Neutrophil (primary cell): ENCODE results near the gene ZSWIM7.

Experiments used
- H3K27ac ChIP-seq: fragments of 200-600 bp; sonication (generic); 2 replicates; pipeline ENCODE4 v1.5.1; 2016; ENCODE audit warnings: mild to moderate bottlenecking, moderate library complexity
- H3K27me3 ChIP-seq: fragments of 200-600 bp; sonication (generic); 2 replicates; pipeline ENCODE4 v1.6.0; 2016; ENCODE audit warnings: mild to moderate bottlenecking
- H3K36me3 ChIP-seq: fragments of 200-600 bp; sonication (generic); 2 replicates; pipeline ENCODE4 v1.5.1; 2017
- H3K4me1 ChIP-seq, 2 experiments: fragments of 200-600 bp in 1 of 2; sonication (generic) in 1 of 2; 1 replicate in 1 of 2; 2 replicates in 1 of 2; pipeline versions ENCODE4 v1.5.1 to v1.6.1; 2013 to 2016; ENCODE audit warnings: low read depth in 1 of 2, low read length in 1 of 2, mild to moderate bottlenecking in 1 of 2, moderate library complexity in 1 of 2; ENCODE audit not compliant: control insufficient read depth in 1 of 2, insufficient read depth in 1 of 2
- H3K4me3 ChIP-seq, 2 experiments: fragments of 200-600 bp in 1 of 2; sonication (generic) in 1 of 2; 1 replicate in 1 of 2; 2 replicates in 1 of 2; pipeline ENCODE4 v1.5.1; 2013 to 2016; ENCODE audit warnings: low read depth in 1 of 2, low read length in 1 of 2, mild to moderate bottlenecking in 1 of 2, moderate library complexity in 1 of 2
- H3K9me3 ChIP-seq: fragments of 200-600 bp; sonication (generic); 2 replicates; pipeline ENCODE4 v1.5.1; 2016
- TF ChIP-seq, protein P1 (sequence below): fragments of 200-600 bp; sonication (generic); IDR thresholded peaks from 2 replicates; pipeline ENCODE4 v1.5.1; 2016; ENCODE audit warnings: antibody characterized with exemption

Gene ZSWIM7, protein sequence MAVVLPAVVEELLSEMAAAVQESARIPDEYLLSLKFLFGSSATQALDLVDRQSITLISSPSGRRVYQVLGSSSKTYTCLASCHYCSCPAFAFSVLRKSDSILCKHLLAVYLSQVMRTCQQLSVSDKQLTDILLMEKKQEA

DNA sequence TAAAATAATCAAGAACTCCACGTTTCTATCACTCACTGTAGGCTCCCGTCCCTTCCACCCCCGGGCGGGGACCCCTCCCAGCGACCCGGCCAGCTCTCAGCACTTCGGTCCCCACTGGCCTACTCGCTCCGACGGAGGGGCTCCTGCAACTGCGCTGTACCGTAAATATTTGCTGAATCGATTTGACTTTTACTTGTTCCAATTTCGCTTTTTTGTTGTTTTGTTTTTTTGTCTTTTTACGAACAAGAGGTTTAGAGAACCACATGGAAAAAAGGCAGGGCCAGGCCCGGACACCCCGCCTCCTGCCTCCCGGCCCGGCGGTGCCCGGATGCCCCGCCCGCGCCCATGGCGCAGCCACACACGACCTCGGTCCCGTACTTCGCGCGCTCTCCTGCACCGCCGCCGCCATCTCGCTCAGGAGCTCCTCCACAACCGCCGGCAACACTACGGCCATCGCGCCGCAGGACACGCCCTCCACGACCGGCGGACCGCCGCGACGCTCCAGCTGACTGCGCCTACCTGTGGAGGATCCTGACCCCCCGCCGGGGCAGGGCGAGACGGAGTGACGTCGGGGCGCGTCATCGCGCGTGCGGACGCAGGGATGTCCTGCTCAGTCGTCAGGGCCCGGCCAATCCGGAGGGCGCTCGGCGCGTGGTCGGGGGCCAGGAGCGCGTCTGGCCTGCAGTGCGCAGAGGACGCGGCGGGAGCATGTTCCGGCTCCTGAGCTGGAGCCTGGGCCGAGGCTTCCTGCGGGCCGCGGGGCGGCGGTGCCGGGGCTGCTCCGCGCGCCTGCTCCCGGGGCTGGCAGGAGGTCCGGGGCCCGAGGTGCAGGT lies at the start of gene ZSWIM7, which contains the start of gene TTC19:
TSS of gene ZSWIM7 (minus strand) at position 564 of the 833 bp plus-strand sequence. CDS start at position 454, 110 bp downstream.
TSS of gene TTC19 (plus strand) at position 684 of the 833 bp plus-strand sequence. CDS start at position 709, 25 bp downstream.
- TF ChIP-seq, protein P1, sequence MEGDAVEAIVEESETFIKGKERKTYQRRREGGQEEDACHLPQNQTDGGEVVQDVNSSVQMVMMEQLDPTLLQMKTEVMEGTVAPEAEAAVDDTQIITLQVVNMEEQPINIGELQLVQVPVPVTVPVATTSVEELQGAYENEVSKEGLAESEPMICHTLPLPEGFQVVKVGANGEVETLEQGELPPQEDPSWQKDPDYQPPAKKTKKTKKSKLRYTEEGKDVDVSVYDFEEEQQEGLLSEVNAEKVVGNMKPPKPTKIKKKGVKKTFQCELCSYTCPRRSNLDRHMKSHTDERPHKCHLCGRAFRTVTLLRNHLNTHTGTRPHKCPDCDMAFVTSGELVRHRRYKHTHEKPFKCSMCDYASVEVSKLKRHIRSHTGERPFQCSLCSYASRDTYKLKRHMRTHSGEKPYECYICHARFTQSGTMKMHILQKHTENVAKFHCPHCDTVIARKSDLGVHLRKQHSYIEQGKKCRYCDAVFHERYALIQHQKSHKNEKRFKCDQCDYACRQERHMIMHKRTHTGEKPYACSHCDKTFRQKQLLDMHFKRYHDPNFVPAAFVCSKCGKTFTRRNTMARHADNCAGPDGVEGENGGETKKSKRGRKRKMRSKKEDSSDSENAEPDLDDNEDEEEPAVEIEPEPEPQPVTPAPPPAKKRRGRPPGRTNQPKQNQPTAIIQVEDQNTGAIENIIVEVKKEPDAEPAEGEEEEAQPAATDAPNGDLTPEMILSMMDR = peak; percentile 26
- peaks cover 27 to 30% of the 10 kb centered on the region in 2 experiments for H3K4me1 ChIP-seq
- H3K4me3 ChIP-seq = peak within 1 kb of the TSS; percentile 85 to 92
- peaks cover 15% of the 10 kb centered on the region for H3K36me3 ChIP-seq
- peak within 1 kb of the TSS; percentile 96 for H3K27ac ChIP-seq
- H3K9me3 ChIP-seq = no peaks in the 10 kb centered on the region
- H3K27me3 ChIP-seq = no peaks in the 10 kb centered on the region

DNA sequence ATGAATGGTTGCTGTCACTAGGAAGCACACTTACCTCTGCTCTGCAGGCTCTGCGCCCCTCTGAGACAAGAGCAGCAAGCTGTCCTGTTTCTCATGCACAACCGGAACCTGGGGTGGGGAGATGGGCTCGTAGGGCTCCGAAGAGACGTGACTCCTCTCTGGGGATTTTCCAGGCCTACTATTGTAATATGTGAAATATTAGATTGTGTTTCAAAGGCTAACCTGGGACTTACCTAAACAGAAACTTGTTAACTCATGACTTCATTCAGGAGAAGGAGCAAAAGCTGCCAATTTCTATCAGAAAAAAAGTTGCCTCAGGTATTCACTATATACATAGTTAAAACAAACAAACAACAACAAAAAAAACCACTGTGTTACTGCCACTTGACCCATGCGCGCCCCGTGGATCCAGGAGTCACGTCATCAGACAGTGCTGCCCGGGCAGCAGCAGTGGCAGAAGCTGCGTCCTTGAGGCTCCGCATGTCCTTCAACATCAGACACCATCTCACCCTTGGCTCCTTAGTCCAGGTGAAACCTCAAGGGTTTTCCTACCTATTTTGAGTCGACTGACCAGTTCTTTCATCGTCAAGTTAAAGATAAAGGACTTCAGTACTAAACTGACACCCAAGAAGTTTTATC lies 49.4 kb upstream of the ZSWIM7 start:
- H3K4me1 ChIP-seq = no peaks in the 10 kb centered on the region
- H3K36me3 ChIP-seq = peaks cover 62% of the 10 kb centered on the region

DNA sequence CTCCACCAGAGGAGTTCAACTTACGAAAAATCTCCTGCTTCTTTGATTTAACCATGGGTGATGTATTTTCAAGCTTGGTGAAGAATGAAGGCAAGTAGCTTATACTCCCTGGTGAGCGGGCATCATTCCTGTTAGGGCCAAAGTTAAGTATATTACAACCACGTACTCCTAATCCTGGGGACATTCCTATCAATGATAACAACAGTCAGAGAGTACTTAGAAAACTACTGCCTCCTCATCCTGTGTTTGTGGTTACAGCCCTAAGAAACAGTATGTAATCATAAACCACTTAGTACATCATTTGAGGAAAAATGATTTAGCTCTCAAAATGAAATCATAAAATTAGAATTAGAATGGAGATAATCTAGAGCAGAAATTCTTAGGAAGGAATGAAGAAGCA lies 47.5 kb upstream of the ZSWIM7 start:
- Histone ChIP-seq H3K27ac (no peak overlapping the region), H3K4me3 (no peak overlapping the region), H3K9me3 (no peaks in the 10 kb centered on the region), H3K36me3 (peaks cover 82% of the 10 kb centered on the region), H3K4me1 (no peaks in the 10 kb centered on the region), H3K27me3 (no peaks in the 10 kb centered on the region)
- TF ChIP-seq, protein P1 = no peak

More for the DNA sequence above, 49.4 kb upstream of the ZSWIM7 start:
- Histone ChIP-seq H3K9me3 (no peaks in the 10 kb centered on the region), H3K27ac (no peak overlapping the region), H3K27me3 (no peaks in the 10 kb centered on the region), H3K4me3 (no peak overlapping the region)
- TF ChIP-seq, protein P1 = no peak

DNA sequence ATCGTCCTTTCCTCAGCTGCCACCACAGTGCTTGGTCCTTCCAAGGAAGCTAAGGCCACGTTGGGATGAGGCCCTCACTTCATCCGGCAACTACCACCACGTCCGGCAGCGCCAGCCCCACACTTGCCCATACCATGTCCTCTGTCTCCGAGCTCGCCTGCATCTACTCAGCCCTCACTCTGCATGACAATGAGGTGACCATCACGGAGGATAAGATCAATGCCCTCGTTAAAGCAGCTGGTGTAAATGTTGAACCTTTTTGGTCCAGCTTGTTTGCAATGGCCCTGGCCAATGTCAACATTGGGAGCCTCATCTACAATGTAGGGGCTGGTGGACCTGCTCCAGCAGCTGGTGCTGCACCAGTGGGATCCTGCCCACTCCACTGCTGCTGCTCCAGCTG lies 45.0 kb upstream of the ZSWIM7 start:
- Histone ChIP-seq H3K27me3 (no peaks in the 10 kb centered on the region), H3K27ac (no peak overlapping the region), H3K36me3 (peaks cover 99% of the 10 kb centered on the region), H3K4me3 (no peak overlapping the region), H3K9me3 (no peaks in the 10 kb centered on the region), H3K4me1 (no peaks in the 10 kb centered on the region)
- TF ChIP-seq, protein P1 = no peak

DNA sequence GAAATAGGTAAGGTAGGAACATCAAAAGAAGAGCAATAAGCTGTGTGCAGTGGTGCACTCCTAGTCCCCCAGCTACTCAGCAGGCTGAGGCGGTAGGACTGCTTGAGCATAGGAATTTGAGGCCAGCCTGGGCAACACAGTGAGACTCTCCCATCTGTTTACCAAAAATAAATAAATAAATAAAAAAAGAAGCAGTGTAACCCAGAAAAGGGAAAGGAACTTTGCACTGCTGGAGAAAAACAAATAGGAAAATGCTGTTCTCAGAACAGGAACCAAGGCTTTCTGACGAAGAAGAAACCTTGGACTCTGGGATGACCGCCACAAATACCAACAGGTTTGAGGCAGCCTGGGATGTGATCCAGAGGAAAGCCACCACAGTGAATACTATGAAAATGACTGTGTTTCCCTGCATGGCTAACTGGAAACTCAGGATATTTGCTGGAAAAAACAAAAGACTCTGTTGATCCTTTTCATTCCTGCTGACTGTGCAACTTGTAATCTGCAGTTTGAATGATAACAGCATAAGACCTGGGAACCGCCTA lies 41.3 kb upstream of the ZSWIM7 start:
- H3K4me3 ChIP-seq = no peak overlapping the region
- H3K27ac ChIP-seq = no peak overlapping the region
- H3K36me3 ChIP-seq = peaks cover 91% of the 10 kb centered on the region
- no peaks in the 10 kb centered on the region for H3K9me3 ChIP-seq
- no peaks in the 10 kb centered on the region for H3K4me1 ChIP-seq
- no peaks in the 10 kb centered on the region for H3K27me3 ChIP-seq
- TF ChIP-seq, protein P1 = no peak
